ENCODE results near the gene MTMR11.
"Not testable (repeated sequence)": the region's sequence is repeated elsewhere in the genome, so short reads cannot be mapped to it uniquely, and the experiment has no call there.

The MTMR11 gene

DNA sequence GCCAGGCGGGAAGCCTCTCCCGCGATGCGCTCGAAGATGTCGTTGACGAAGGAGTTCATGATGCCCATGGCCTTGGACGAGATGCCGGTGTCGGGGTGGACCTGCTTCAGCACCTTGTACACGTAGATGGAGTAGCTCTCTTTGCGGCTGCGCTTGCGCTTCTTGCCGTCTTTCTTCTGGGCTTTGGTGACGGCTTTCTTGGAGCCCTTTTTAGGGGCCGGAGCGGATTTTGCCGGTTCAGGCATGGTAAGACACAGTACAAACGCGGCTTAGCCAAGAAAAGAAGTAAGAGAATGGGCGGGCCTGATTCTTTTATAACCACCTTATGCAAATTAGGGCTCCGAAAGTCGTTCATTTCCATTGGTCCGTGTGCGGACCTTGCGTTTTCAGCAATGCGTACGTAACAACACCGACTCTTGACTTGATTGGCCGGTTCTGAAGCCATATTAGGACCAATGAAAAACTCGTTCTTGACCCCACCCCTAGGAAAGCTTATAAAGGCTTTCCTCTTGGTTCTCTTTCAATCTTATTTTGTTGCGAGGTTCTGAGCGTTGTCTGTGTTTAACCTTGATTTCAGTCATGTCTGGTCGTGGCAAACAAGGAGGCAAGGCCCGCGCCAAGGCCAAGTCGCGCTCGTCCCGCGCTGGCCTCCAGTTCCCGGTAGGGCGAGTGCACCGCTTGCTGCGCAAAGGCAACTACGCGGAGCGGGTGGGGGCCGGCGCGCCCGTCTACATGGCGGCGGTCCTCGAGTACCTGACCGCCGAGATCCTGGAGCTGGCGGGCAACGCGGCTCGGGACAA lies 50.1 kb downstream of the MTMR11 start:
- Histone ChIP-seq H3K4me3 (ENCODE audit: low read length, poor library complexity, severe bottlenecking) (peak overlapping the region; percentile 79), H3F3A (ENCODE audit: low read depth) (peaks cover 21% of the 10 kb centered on the region)

DNA sequence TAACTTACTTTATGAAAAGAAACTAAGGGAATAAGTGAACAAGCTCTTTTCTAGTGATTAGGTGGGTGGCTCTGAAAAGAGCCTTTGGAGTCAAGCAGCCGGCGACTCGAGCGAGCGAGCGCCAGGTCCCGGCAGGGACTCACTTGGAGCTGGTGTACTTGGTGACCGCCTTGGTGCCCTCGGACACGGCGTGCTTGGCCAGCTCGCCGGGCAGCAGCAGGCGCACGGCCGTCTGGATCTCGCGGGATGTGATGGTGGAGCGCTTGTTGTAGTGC lies 50.6 kb downstream of the MTMR11 start:
- peak overlapping the region; percentile 93 for H3K4me2 ChIP-seq (ENCODE audit: low read depth, low read length, poor library complexity, severe bottlenecking)
- H3K9me2 ChIP-seq (replicated peaks; ENCODE audit: low read depth, low read length); H3K27me3 ChIP-seq (ENCODE audit: insufficient read depth, low read length, poor library complexity, severe bottlenecking): not testable (repeated sequence)

More for the DNA sequence above, 50.1 kb downstream of the MTMR11 start:
- Histone ChIP-seq H3K36me3 (ENCODE audit: insufficient read depth, low read length) (no peaks in the 10 kb centered on the region), H4K20me1 (ENCODE audit: insufficient read depth, low read length, poor library complexity, severe bottlenecking) (no peaks in the 10 kb centered on the region), H3K4me1 (ENCODE audit: insufficient read depth, low read length, poor library complexity, severe bottlenecking) (peaks cover 24% of the 10 kb centered on the region), H3K9ac (ENCODE audit: low read depth, low read length, poor library complexity, severe bottlenecking) (peak overlapping the region; percentile 97), H3K27me3 (ENCODE audit: insufficient read depth, low read length, poor library complexity, severe bottlenecking) (no peaks in the 10 kb centered on the region), H3K9me2 (replicated peaks; ENCODE audit: low read depth, low read length) (no peaks in the 10 kb centered on the region), H3K4me2 (ENCODE audit: low read depth, low read length, poor library complexity, severe bottlenecking) (peak overlapping the region; percentile 93), H3K79me2 (ENCODE audit: insufficient read depth, low read length) (peaks cover 16% of the 10 kb centered on the region), H2AFZ (ENCODE audit: low read length) (no peak overlapping the region), H3K9me3 (ENCODE audit: insufficient read depth, low read depth, low read length) (no peaks in the 10 kb centered on the region)
- TF ChIP-seq CTCF (conservative IDR thresholded peaks at IDR 0.05; ENCODE audit: low read length) (no peak), EZH2phosphoT487 (IDR thresholded peaks at IDR 0.05; ENCODE audit: borderline replicate concordance) (no peak)

DNA sequence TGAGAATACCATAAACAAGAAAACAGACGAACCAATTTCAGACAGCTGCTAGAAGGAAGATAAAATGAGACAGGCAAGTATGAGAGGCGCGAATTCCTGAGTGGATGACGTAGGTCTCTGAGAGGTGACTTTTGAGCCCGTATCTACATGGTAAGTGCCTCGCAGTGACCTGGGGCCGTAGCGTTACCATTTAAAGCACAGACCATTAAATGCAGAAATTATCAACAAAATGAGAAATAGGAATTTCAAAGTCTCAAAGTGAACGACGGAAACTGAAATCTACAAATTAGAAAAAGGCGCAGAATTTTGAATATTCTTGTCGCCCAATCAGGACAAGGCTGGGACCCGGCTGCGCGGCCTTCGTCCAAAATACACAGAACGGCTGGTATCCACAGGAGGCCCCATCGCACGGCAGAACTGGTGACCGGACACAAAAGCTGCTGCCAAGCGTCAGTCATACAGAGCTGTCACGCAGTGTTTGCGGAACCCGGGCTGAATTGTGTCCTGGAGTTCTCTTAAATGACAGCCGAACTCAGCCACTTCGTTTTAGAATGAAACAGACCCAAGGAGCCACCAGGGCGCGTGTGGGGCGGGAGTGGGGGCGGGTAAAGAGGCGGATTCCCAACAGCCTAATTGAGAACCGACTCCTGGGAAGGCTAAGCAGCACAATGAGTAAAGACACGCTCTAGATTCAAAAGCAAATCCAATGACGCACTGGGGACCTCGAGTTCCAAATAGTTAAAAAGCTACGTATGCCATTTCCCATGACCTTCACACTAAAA lies 51.1 kb downstream of the MTMR11 start:
- Histone ChIP-seq H3K4me2 (ENCODE audit: low read depth, low read length, poor library complexity, severe bottlenecking) (peak overlapping the region; percentile 93), H3K27me3 (ENCODE audit: insufficient read depth, low read length, poor library complexity, severe bottlenecking) (no peaks in the 10 kb centered on the region), H3K4me3 (ENCODE audit: low read length, poor library complexity, severe bottlenecking) (peak overlapping the region; percentile 79), H3K36me3 (ENCODE audit: insufficient read depth, low read length) (no peaks in the 10 kb centered on the region), H3K9me2 (replicated peaks; ENCODE audit: low read depth, low read length) (no peaks in the 10 kb centered on the region), H3K79me2 (ENCODE audit: insufficient read depth, low read length) (peaks cover 16% of the 10 kb centered on the region), H3K9ac (ENCODE audit: low read depth, low read length, poor library complexity, severe bottlenecking) (peak overlapping the region; percentile 94), H3K4me1 (ENCODE audit: insufficient read depth, low read length, poor library complexity, severe bottlenecking) (peaks cover 24% of the 10 kb centered on the region), H2AFZ (ENCODE audit: low read length) (no peak overlapping the region), H3F3A (ENCODE audit: low read depth) (peaks cover 21% of the 10 kb centered on the region), H3K9me3 (ENCODE audit: insufficient read depth, low read depth, low read length) (no peaks in the 10 kb centered on the region), H4K20me1 (ENCODE audit: insufficient read depth, low read length, poor library complexity, severe bottlenecking) (no peaks in the 10 kb centered on the region)
- TF ChIP-seq CTCF (conservative IDR thresholded peaks at IDR 0.05; ENCODE audit: low read length): 0 out of 2 replicates have a peak, but pooled peaks have one; percentile 13
- TF ChIP-seq EZH2phosphoT487 (IDR thresholded peaks at IDR 0.05; ENCODE audit: borderline replicate concordance): no peak

More for the DNA sequence above, 50.6 kb downstream of the MTMR11 start:
- H3K9me3 ChIP-seq (ENCODE audit: insufficient read depth, low read depth, low read length); H2AFZ ChIP-seq (ENCODE audit: low read length); H4K20me1 ChIP-seq (ENCODE audit: insufficient read depth, low read length, poor library complexity, severe bottlenecking); H3K36me3 ChIP-seq (ENCODE audit: insufficient read depth, low read length): not testable (repeated sequence)
- peak overlapping the region; percentile 79 for H3K4me3 ChIP-seq (ENCODE audit: low read length, poor library complexity, severe bottlenecking)
- peaks cover 21% of the 10 kb centered on the region for H3F3A ChIP-seq (ENCODE audit: low read depth)
- peaks cover 16% of the 10 kb centered on the region for H3K79me2 ChIP-seq (ENCODE audit: insufficient read depth, low read length)
- peak overlapping the region; percentile 94 for H3K9ac ChIP-seq (ENCODE audit: low read depth, low read length, poor library complexity, severe bottlenecking)
- peaks cover 24% of the 10 kb centered on the region for H3K4me1 ChIP-seq (ENCODE audit: insufficient read depth, low read length, poor library complexity, severe bottlenecking)
